ENCODE measurements around the gene ABHD17C.
"Not testable (repeated sequence)": the region's sequence is repeated elsewhere in the genome, so short reads cannot be mapped to it uniquely, and the experiment has no call there.

The ABHD17C gene

GRCh38 chr15:80732167-80732566 is 37.1 kb downstream of the ABHD17C start:
- DNase-seq: no peak

GRCh38 chr15:80732818-80733217 is 37.7 kb downstream of the ABHD17C start:
- no peak for DNase-seq

GRCh38 chr15:80733460-80733859 is 38.4 kb downstream of the ABHD17C start:
- DNase-seq: no peak

GRCh38 chr15:80735344-80735743 is 40.2 kb downstream of the ABHD17C start:
- DNase-seq: no peak

- DNase-seq: no peak
Measured at GRCh38 chr15:80736560-80736959, 41.5 kb downstream of the ABHD17C start.

- no peak for DNase-seq
Measured at GRCh38 chr15:80739919-80740318, 44.8 kb downstream of the ABHD17C start.

- no peak for DNase-seq
Measured at GRCh38 chr15:80742081-80742480, 47.0 kb downstream of the ABHD17C start.

GRCh38 chr15:80743189-80743833 is 48.2 kb downstream of the ABHD17C start:
- no peak for DNase-seq

- DNase-seq: no peak
Measured at GRCh38 chr15:80744415-80744814, 49.3 kb downstream of the ABHD17C start.

- DNase-seq: no peak
Measured at GRCh38 chr15:80744826-80745225, 49.7 kb downstream of the ABHD17C start.

- DNase-seq: no peak
Measured at GRCh38 chr15:80745888-80746287, 50.8 kb downstream of the ABHD17C start.

- DNase-seq: no peak
Measured at GRCh38 chr15:80747317-80748053, 52.4 kb downstream of the ABHD17C start.

GRCh38 chr15:80749589-80749988 is 54.5 kb downstream of the ABHD17C start:
- no peak for DNase-seq

- no peak for DNase-seq
Measured at GRCh38 chr15:80750575-80750974, 55.5 kb downstream of the ABHD17C start.

GRCh38 chr15:80752204-80752603 is 57.1 kb downstream of the ABHD17C start:
- DNase-seq: no peak

GRCh38 chr15:80753161-80753560 is 58.1 kb downstream of the ABHD17C start:
- no peak for DNase-seq

- no peak for DNase-seq
Measured at GRCh38 chr15:80754014-80754413, 58.9 kb downstream of the ABHD17C start.

GRCh38 chr15:80755885-80756284 is 60.8 kb downstream of the ABHD17C start:
- no peak for DNase-seq

GRCh38 chr15:80758130-80758745 is 63.1 kb downstream of the ABHD17C start:
- no peak for DNase-seq

GRCh38 chr15:80760960-80761359 is 65.8 kb downstream of the ABHD17C start:
- DNase-seq: no peak

- DNase-seq: no peak
Measured at GRCh38 chr15:80761754-80762153, 66.6 kb downstream of the ABHD17C start.

- DNase-seq: not testable (repeated sequence)
Measured at GRCh38 chr15:80763235-80763634, 68.1 kb downstream of the ABHD17C start.

GRCh38 chr15:80764535-80764934 is 69.4 kb downstream of the ABHD17C start:
- DNase-seq: no peak

GRCh38 chr15:80766275-80766674 is 71.2 kb downstream of the ABHD17C start:
- no peak for DNase-seq

All from central memory CD4-positive, alpha-beta T cell (primary cell).